LNCaP clone FGC (cell line): ENCODE data around the gene HEATR5A.

Source experiments
- DNase-seq: peaks from one replicate; pipeline ENCODE4 v3.0.0-alpha.2; 2011; ENCODE audit warnings: low read depth
- H3K4me3 ChIP-seq: 2 replicates; pipeline ENCODE4 v1.5.1; 2011; ENCODE audit warnings: mild to moderate bottlenecking, low read depth, low read length, control low read depth
- TF ChIP-seq, protein P1 (sequence below): IDR thresholded peaks from 2 replicates; pipeline ENCODE4 v1.5.1; 2012; ENCODE audit warnings: mild to moderate bottlenecking; ENCODE audit not compliant: control insufficient read depth, insufficient read depth; ENCODE audit errors: extremely low read depth

The HEATR5A gene

DNA sequence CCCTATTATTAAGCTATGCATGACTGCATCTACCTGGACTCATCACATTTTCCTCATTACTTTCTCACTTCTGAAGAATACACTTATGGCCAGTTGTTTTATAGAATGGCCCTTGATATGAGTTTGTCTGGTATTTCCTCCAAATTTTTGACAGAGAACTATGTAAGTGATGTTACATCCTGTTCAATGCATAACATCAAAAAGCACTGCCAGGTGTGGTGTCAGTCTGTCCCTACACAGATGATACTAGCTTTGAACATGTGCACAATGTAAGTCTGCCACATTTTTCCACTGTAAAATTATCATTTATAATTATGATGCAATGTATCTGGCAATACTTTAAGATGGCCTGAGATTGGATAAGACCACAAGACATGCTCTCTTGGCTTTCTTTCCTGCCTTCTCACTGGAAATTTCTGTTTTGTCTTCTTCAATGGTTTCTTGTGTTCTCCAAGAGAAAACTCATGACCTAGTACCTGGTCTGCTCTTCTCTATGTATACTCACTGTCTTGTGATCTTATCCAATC is 28.3 kb downstream of the HEATR5A start:
- TF ChIP-seq, protein P1, sequence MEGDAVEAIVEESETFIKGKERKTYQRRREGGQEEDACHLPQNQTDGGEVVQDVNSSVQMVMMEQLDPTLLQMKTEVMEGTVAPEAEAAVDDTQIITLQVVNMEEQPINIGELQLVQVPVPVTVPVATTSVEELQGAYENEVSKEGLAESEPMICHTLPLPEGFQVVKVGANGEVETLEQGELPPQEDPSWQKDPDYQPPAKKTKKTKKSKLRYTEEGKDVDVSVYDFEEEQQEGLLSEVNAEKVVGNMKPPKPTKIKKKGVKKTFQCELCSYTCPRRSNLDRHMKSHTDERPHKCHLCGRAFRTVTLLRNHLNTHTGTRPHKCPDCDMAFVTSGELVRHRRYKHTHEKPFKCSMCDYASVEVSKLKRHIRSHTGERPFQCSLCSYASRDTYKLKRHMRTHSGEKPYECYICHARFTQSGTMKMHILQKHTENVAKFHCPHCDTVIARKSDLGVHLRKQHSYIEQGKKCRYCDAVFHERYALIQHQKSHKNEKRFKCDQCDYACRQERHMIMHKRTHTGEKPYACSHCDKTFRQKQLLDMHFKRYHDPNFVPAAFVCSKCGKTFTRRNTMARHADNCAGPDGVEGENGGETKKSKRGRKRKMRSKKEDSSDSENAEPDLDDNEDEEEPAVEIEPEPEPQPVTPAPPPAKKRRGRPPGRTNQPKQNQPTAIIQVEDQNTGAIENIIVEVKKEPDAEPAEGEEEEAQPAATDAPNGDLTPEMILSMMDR: no peak
- no peak overlapping the region for H3K4me3 ChIP-seq
- DNase-seq: no peak

DNA sequence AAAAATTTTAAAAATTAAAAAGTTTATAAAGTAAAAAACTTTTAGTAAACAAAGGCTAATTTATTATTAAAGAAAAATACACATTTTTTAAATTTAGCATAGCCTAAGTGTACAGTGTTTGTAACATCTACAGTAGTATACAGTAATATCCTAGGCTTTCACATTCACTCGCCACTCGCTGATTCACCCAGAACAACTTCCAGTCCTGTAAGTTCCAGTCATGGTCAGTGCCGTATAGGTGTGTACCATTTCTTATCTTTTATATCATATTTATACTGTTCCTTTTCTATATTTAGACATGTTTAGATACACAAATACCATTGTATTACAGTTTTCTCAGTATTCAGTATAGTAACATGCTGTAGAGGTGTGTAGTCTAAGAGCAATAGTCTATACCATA is 28.9 kb downstream of the HEATR5A start:
- no peak overlapping the region for H3K4me3 ChIP-seq
- TF ChIP-seq, protein P1: no peak
- DNase-seq: no peak

DNA sequence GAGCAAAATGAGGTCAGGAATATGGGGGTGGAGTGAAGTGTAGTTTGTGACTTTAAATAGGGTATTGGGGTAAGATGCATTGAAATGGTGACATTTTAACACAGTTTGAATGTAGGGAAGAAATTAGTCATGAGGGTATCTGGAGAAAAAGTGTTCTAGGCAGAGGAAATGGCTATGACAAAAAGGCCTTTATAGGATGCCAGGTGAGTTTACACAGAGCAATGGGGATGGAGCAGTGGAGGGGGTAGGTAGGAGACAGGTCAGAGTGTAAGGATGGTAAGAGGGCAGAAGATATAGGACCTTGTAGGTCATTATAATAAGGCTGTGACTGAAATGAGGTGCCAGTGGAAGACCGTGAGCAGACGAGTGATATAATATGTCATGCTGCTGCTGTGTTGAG is 30.4 kb downstream of the HEATR5A start:
- TF ChIP-seq, protein P1: no peak
- no peak overlapping the region for H3K4me3 ChIP-seq
- DNase-seq: no peak

DNA sequence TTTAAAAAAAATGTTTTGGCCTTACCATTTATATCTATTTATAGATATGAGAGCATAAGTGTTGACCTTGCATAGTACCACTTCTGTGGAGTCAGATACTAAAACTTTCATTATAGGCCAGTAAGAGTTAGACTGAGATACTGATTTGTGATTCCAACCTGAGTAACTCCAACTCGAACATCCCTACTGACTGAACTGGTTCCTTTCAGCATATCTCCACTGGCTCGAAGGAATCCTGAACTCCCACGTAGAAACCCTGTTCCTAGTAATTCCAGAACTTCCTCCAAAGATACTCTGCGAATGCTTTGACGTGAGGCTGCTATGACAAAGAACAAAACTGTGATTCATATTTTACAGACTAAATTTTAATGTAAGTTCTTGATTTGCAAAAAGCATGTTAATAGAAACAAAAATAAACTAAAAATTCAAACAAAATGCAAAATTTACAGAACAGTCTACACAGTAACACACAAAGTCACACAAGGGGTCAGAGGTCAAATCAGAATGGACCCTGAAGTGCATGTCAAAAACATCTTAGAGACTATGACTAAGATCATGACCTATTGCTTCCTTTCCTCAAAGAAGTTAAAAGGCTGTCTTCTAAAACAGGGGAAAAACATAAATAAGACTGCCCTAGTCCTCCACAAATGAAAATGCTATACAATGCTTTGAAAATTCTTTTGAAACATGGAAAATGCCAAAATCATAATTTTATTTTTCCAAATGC is 31.5 kb downstream of the HEATR5A start:
- DNase-seq: no peak
- TF ChIP-seq, protein P1: no peak
- no peak overlapping the region for H3K4me3 ChIP-seq

DNA sequence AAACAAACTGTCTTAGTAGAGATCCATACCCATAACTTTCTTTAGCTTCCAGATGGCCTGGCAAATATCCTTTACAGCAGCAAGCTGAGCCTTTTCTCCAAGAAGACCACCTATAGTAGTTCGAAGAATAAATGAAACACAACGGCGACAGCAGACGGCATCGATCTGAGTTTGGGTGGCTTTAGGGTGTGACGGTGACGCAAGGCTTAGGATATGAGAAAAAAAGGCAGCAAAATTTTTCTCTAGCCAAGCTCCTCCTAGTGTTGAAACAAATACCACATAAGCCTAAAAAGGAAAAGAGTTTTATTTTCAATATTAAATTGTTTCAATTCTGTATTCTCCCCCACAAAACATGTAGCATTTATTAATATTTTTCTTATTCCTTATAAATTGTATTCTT is 33.3 kb downstream of the HEATR5A start:
- no peak for DNase-seq
- H3K4me3 ChIP-seq: no peak overlapping the region
- TF ChIP-seq, protein P1: no peak

DNA sequence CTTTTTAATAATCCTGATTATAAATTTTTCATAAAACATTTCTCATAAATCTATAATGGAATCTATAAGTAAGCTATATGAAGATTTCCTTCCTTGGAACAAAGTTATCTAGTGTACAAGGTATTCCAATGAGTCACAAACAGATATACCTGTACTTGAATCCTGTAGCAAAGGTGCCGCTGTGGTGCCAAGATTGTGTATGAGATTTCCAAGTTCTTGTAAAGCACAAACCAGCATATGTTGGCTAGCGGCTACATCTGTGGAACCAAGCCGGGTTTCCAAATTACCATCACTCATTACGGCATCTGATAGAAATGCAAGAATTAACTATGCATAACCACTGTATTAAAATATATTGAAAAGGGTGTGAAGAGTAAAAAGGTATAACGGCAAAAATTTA is 34.1 kb downstream of the HEATR5A start:
- no peak overlapping the region for H3K4me3 ChIP-seq
- DNase-seq: no peak
- TF ChIP-seq, protein P1: no peak

DNA sequence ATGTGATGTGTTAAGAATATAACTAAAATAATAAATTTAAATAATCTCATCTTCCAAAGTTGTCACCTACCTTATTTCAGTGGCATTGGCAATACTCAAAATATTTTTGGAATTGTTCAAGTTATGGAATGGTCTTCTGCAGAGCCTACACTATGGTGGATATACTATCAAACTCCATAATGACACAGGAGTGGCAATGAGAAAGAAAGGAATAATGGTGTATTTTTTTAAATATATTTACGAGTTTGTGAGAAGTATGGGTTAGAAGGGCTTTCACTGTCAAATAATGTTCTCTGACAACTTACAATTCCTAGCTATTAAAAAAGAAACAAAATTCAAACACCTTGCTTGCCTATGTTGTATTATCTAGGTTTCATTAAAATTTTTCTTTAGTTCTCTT is 38.1 kb downstream of the HEATR5A start:
- TF ChIP-seq, protein P1: no peak
- no peak for DNase-seq
- H3K4me3 ChIP-seq: no peak overlapping the region
